Stomach (tissue), 9 donors: ENCODE results near the gene EFL1. TPM values are rescaled to one million over a fixed set of nuclear protein-coding genes. Genes with fewer than 3 reads are reported as not detected.

Source experiments
- DNase-seq, 2 donors: peaks; one replicate each; pipeline versions ENCODE4 v3.0.0 to v3.0.0-alpha.2; 2013 to 2019
- H3K27ac ChIP-seq, 5 donors: fragments of 200-600 bp in 4 of 5; sonication (generic) in 4 of 5; one replicate each; pipeline ENCODE4 v1.5.1; 2013 to 2019; ENCODE audit warnings: mild to moderate bottlenecking in 1 of 5, moderate library complexity in 1 of 5
- H3K27me3 ChIP-seq, 3 donors: fragments of 200-600 bp; sonication (generic); one replicate each; pipeline ENCODE4 v1.5.1; 2017 to 2019; ENCODE audit warnings: mixed run types in 1 of 3
- H3K36me3 ChIP-seq, 4 donors: fragments of 200-600 bp; sonication (generic); 1 replicate in 3 of 4; 2 replicates in 1 of 4; pipeline ENCODE4 v1.5.1; 2016 to 2019
- H3K4me1 ChIP-seq, 4 donors: fragments of 200-600 bp; sonication (generic); one replicate each; pipeline ENCODE4 v1.5.1; 2016 to 2019
- H3K4me3 ChIP-seq, 4 donors: fragments of 200-600 bp; sonication (generic) in 3 of 4; one replicate each; pipeline ENCODE4 v1.5.1; 2016 to 2019; ENCODE audit warnings: mild to moderate bottlenecking in 1 of 4
- H3K9me3 ChIP-seq, 4 donors: fragments of 200-600 bp; sonication (generic); one replicate each; pipeline ENCODE4 v1.5.1; 2016 to 2019
- CTCF ChIP-seq, 7 experiments: fragments of 450-650 bp in 4 of 7; fragments of 200-600 bp in 3 of 7; sonication (generic) in 3 of 7; IDR thresholded peaks; one replicate each; pipeline ENCODE4 v1.5.1; 2016 to 2019; ENCODE audit warnings: antibody characterized with exemption in 7 of 7, control low read depth in 2 of 7, mild to moderate bottlenecking in 1 of 7
- EP300 ChIP-seq: sonication (generic); formaldehyde crosslinking; IDR thresholded peaks from one replicate; pipeline ENCODE4 v1.6.1; 2017; ENCODE audit warnings: antibody characterized with exemption
- POLR2A ChIP-seq, 4 donors: fragments of 450-650 bp; IDR thresholded peaks; one replicate each; pipeline ENCODE4 v1.6.1; 2016; ENCODE audit warnings: antibody characterized with exemption in 4 of 4, control low read depth in 2 of 4, mild to moderate bottlenecking in 1 of 4, moderate library complexity in 1 of 4
- POLR2AphosphoS5 ChIP-seq, 3 donors: sonication (generic); formaldehyde crosslinking; IDR thresholded peaks; one replicate each; pipeline ENCODE4 v1.6.1; 2016; ENCODE audit warnings: antibody characterized with exemption in 3 of 3
- WGBS, 5 donors: extraction: QIAGEN DNeasy Blood & Tissue Kit in 3 of 5; methylation state at CpG; one replicate each; pipeline versions ENCODE4 v1.1.5 to v1.1.7; 2013 to 2018; 5-methylcytosine and 5-hydroxymethylcytosine counted together
- intact Hi-C: fragments of 100-400 bp; cut with DNase I; formaldehyde crosslinking; loops from one replicate; pipeline ENCODE4 v1.15.1; 2023; ENCODE audit warnings: low total_unique reads
- polyA plus RNA-seq, 3 donors: library from polyadenylated mRNA; stranded (reverse); fragments of 200-250 nt; gene quantifications; one replicate each; pipeline ENCODE4 v1.2.3, GENCODE V29; 2013
- small RNA-seq, 4 donors: library from RNA; depleted of rRNA; stranded (forward); fragments of <200 nt; gene quantifications; one replicate each; pipeline ENCODE3, GENCODE V24; 2016
- total RNA-seq, 5 donors: library from RNA; depleted of rRNA; stranded (reverse); fragments of >200 nt; gene quantifications; one replicate each; pipeline versions ENCODE4 v1.1.0 to v1.2.3, GENCODE V29; 2014 to 2016
- donor health status: healthy with polysubstance abuse.
- donor health status: Bipolar disorder and iron deficiency.
- donor health status: healthy.

The EFL1 gene
- total and polyA plus RNA-seq, 8 donors = 4.6 to 19.8 (median 11.1) TPM

DNA sequence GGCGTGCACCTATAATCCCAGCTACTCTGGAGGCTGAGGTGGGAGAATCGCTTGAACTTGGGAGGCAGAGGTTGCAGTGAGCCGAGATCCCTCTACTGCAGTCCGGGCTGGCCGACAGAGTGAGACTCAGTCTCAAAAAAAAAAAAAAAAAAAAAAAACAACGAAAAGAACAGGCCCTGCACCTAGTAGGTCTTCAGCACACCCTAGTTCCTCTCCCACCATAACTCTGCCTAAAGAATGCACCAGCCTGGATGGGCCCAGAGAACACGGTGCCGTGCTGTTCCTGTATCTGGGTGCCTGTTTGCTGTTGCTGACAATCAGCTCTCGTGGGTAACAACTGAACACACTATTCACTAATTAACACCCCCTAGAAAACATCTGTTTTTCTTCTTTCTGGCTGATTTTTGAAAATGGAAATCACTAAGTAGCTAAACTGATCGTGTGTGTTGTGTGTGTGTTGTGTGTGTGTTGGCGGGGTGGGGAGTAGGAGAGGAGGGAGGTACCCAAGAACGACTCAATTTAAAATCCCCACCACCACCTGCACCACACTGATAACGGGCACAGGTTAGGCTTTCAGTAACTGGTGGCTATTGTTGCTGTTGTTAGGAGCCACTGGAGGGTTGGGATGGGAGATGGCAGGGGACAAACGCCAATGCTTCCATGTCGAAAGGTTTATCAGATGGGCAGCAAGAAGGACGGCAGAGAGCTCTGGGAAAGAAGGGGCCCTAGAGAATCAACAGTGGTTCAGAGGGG is 176.1 kb downstream of the EFL1 start:
- WGBS, 5 donors = 75 to 84% (median 83%) methylated on average over 16 of the region's 16 CpGs
- H3K36me3 ChIP-seq = no peaks in the 10 kb centered on the region
- H3K9me3 ChIP-seq = no peaks in the 10 kb centered on the region
- no peak for TF ChIP-seq EP300
- no peak for TF ChIP-seq CTCF (IDR thresholded peaks at IDR 0.05)
- TF ChIP-seq POLR2AphosphoS5 (IDR thresholded peaks at IDR 0.05) = no peak
- no peak for TF ChIP-seq POLR2A (IDR thresholded peaks at IDR 0.05)
- peaks cover 0 to 17% (median 0%) of the 10 kb centered on the region in 3 donors for H3K27me3 ChIP-seq
- no peak for DNase-seq
- H3K27ac ChIP-seq = no peak overlapping the region
- no peak overlapping the region for H3K4me3 ChIP-seq
- no peaks in the 10 kb centered on the region for H3K4me1 ChIP-seq
- intact Hi-C loops = no loop called here

GRCh38 chr15:82081914-82082762 is 180.4 kb downstream of the EFL1 start:
- WGBS, 5 donors = 67 to 74% (median 71%) methylated on average over 11 to 14 of the region's 14 CpGs
- no peak overlapping the region for H3K27ac ChIP-seq

GRCh38 chr15:82080774-82081173 is 181.8 kb downstream of the EFL1 start:
- TF ChIP-seq EP300 (no peak), CTCF (IDR thresholded peaks at IDR 0.05) (no peak), POLR2A (IDR thresholded peaks at IDR 0.05) (no peak), POLR2AphosphoS5 (IDR thresholded peaks at IDR 0.05) (no peak)
- intact Hi-C loops = no loop called here
- no peaks in the 10 kb centered on the region for H3K4me1 ChIP-seq
- no peaks in the 10 kb centered on the region for H3K36me3 ChIP-seq
- H3K9me3 ChIP-seq = no peaks in the 10 kb centered on the region
- 89 to 93% (median 92%) methylated on average over 6 of the region's 6 CpGs for WGBS, 5 donors
- DNase-seq = no peak
- H3K27me3 ChIP-seq = peaks cover 0 to 45% (median 0%) of the 10 kb centered on the region in 3 donors
- H3K27ac ChIP-seq = no peak overlapping the region
- no peak overlapping the region for H3K4me3 ChIP-seq

More at GRCh38 chr15:82081914-82082762, 180.4 kb downstream of the EFL1 start:
- Histone ChIP-seq H3K4me3 (no peak overlapping the region), H3K9me3 (no peaks in the 10 kb centered on the region), H3K4me1 (no peaks in the 10 kb centered on the region), H3K27me3 (peaks cover 0 to 36% (median 0%) of the 10 kb centered on the region in 3 donors), H3K36me3 (no peaks in the 10 kb centered on the region)
- intact Hi-C loops = no loop called here
- no peak for TF ChIP-seq CTCF (IDR thresholded peaks at IDR 0.05)
- no peak for TF ChIP-seq POLR2A (IDR thresholded peaks at IDR 0.05)
- no peak for TF ChIP-seq EP300
- no peak for TF ChIP-seq POLR2AphosphoS5 (IDR thresholded peaks at IDR 0.05)
- no peak for DNase-seq

Small RNAs within 50 kb of the gene (small RNA-seq; reads per million reads assigned to genes)
- 0 to 0.08 (median 0) reads per million in 4 donors for gene RNU1-77P

Other genes with a start within 250 kb of the EFL1 start
- gene MEX3B, start 216.7 kb downstream of the EFL1 start, total RNA-seq = 1 to 10 TPM in 1 of 5 donors, under 1 TPM in 1, not detected in 3; 0.45 to 2.9 TPM
- under 1 TPM; 0.44 to 0.63 (median 0.46) TPM for gene MEX3B, start 216.7 kb downstream of the EFL1 start, polyA plus RNA-seq
- 10 to 100 TPM in 1 of 5 donors, 1 to 10 TPM in 1, under 1 TPM in 1, not detected in 2; 0.14 to 18.7 (median 1.8) TPM for gene SAXO2, start 84 bp upstream of the EFL1 start, total RNA-seq
- gene SAXO2, start 84 bp upstream of the EFL1 start, polyA plus RNA-seq = 10 to 100 TPM in 1 of 3 donors, 1 to 10 TPM in 2; 2.7 to 14.8 (median 3.9) TPM
- 10 to 100 TPM in 2 of 5 donors, 1 to 10 TPM in 2, not detected in 1; 1.0 to 11.6 (median 6.3) TPM for gene GOLGA6L10, start 86.7 kb upstream of the EFL1 start, total RNA-seq
- 1 to 10 TPM; 1.7 to 4.4 (median 2.1) TPM for gene GOLGA6L10, start 86.7 kb upstream of the EFL1 start, polyA plus RNA-seq
- 10 to 100 TPM in 4 of 5 donors, 1 to 10 TPM in 1; 3.2 to 14.1 (median 12.3) TPM for gene GOLGA6L9, start 167.1 kb upstream of the EFL1 start, total RNA-seq
- gene GOLGA6L9, start 167.1 kb upstream of the EFL1 start, polyA plus RNA-seq = 10 to 100 TPM in 1 of 3 donors, 1 to 10 TPM in 2; 3.8 to 16.1 (median 10.0) TPM